ENCODE data around the gene TRAK2.

- no peak for TF ChIP-seq CEBPB (IDR thresholded peaks at IDR 0.05; ENCODE audit: low read depth, low read length)
- TF ChIP-seq CTCF (IDR thresholded peaks at IDR 0.05; ENCODE audit: control extremely low read depth in 1 of 3, insufficient read depth in 1 of 3, low read depth in 1 of 3, low read length in 3 of 3), result no peak
- TF ChIP-seq ATF2 (IDR thresholded peaks at IDR 0.05; ENCODE audit: low read length), result no peak
- TF ChIP-seq EZH2 (IDR thresholded peaks at IDR 0.05; ENCODE audit: low read depth, low read length, severe bottlenecking), result no peak
- TF ChIP-seq CREB1 (IDR thresholded peaks at IDR 0.05), result no peak
- TF ChIP-seq RNF2 (IDR thresholded peaks at IDR 0.05; ENCODE audit: borderline replicate concordance, low read depth, low read length, missing control alignments, poor library complexity, severe bottlenecking), result no peak
- TF ChIP-seq YY1 (IDR thresholded peaks at IDR 0.05; ENCODE audit: low read depth, low read length), result no peak
- no peak for TF ChIP-seq RAD21 (IDR thresholded peaks at IDR 0.05 in 1 of 2, conservative IDR thresholded peaks at IDR 0.05 in 1 of 2; ENCODE audit: low read depth in 2 of 2, low read length in 2 of 2)
These were observed 36.9 kb downstream of the TRAK2 start for GRCh38 chr2:201414099-201415023.

Data from H1 (cell line).